ENCODE results near the gene HNRNPF.

GRCh38 chr10:43385412-43386004 lies 23.5 kb downstream of the HNRNPF start:
- TF ChIP-seq CTCF (conservative IDR thresholded peaks at IDR 0.05; ENCODE audit: low read length) (no peak), EZH2phosphoT487 (IDR thresholded peaks at IDR 0.05; ENCODE audit: borderline replicate concordance, low read depth, low read length) (no peak)
